HCT116 (cell line): ENCODE results near the gene SLC24A3. TPM values are rescaled to one million over a fixed set of nuclear protein-coding genes. Genes with fewer than 3 reads are reported as not detected.

Source experiments
- ATAC-seq: fragments of 200-7000 bp; cut with Tn5 transposase; 2 replicates; pipeline ENCODE4 v1.9.1; 2020; ENCODE audit warnings: mild to moderate bottlenecking, moderate library complexity
- BruUV-seq: library from RNA; stranded (reverse); fragments of 400-500 nt; replicated peaks from 2 replicates; lab custom pipeline; 2021; lab: Mats Ljungman, UMichigan
- CTCF ChIA-PET: fragments of 300-600 bp; sonication (Branson Sonifier 250); formaldehyde crosslinking; loops from one replicate; lab custom pipeline; 2021; ENCODE audit warnings: antibody characterized with exemption; lab: Charles Lee
- POLR2A ChIA-PET: fragments of 300-600, 350-600 bp; sonication (Branson Sonifier 250); formaldehyde crosslinking; loops from one replicate; lab custom pipeline; 2021; ENCODE audit warnings: antibody characterized with exemption; lab: Charles Lee
- RAD21 ChIA-PET, 2 experiments: fragments of 300-600 bp; sonication (Branson Sonifier 250); formaldehyde crosslinking; loops; one replicate each; lab custom pipeline; 2023; ENCODE audit warnings: low total read pairs in 2 of 2; ENCODE audit not compliant: uncharacterized antibody in 2 of 2, unreplicated experiment in 2 of 2, low non-redundant PET in 1 of 2; lab: Charles Lee
- DNase-seq: peaks from one replicate; pipeline ENCODE4 v3.0.0-alpha.2; 2010; ENCODE audit warnings: low read depth, low spot score
- H2AFZ ChIP-seq: fragments of 200-600 bp; shearing (Covaris generic), sonication (generic); 2 replicates; pipeline ENCODE4 v1.6.1; 2017; ENCODE audit warnings: low read depth, mixed run types, mixed read lengths, antibody characterized with exemption, low read length; ENCODE audit not compliant: poor library complexity, severe bottlenecking
- H3K27ac ChIP-seq: 2 replicates; pipeline ENCODE4 v1.5.1; 2012; ENCODE audit warnings: low read depth, low read length
- H3K27me3 ChIP-seq: fragments of 200-600 bp; sonication (generic); 2 replicates; pipeline ENCODE4 v1.6.1; 2016; ENCODE audit warnings: mixed run types, low read length, mixed read lengths; ENCODE audit not compliant: insufficient read depth
- H3K36me3 ChIP-seq, 2 experiments: fragments of 200-500 bp in 1 of 2; fragments of 200-600 bp in 1 of 2; sonication (Bioruptor generic) in 1 of 2; sonication (generic) in 1 of 2; 2 replicates each; pipeline versions ENCODE4 v1.5.1 to v1.6.1; 2014 to 2016; ENCODE audit warnings: low read length in 2 of 2, inconsistent platforms in 1 of 2, mixed read lengths in 1 of 2, mixed run types in 1 of 2; ENCODE audit not compliant: insufficient read depth in 2 of 2, control insufficient read depth in 1 of 2
- H3K4me1 ChIP-seq, 2 experiments: fragments of 200-600 bp in 1 of 2; sonication (generic) in 1 of 2; 2 replicates each; pipeline versions ENCODE4 v1.5.1 to v1.6.1; 2012 to 2017; ENCODE audit warnings: low read length in 2 of 2, inconsistent platforms in 1 of 2, mild to moderate bottlenecking in 1 of 2, mixed read lengths in 1 of 2, mixed run types in 1 of 2, moderate library complexity in 1 of 2; ENCODE audit not compliant: insufficient read depth in 2 of 2, control insufficient read depth in 1 of 2
- H3K4me2 ChIP-seq: fragments of 200-600 bp; sonication (generic); 2 replicates; pipeline ENCODE4 v1.6.1; 2017; ENCODE audit warnings: mixed run types, low read length, mixed read lengths
- H3K4me3 ChIP-seq, 2 experiments: fragments of 200-600 bp in 1 of 2; sonication (generic) in 1 of 2; replicated peaks in 1 of 2; 2 replicates each; pipeline ENCODE4 v1.5.1; 2011 to 2016; ENCODE audit warnings: low read length in 2 of 2, control low read depth in 1 of 2, low read depth in 1 of 2, mild to moderate bottlenecking in 1 of 2, mixed read lengths in 1 of 2, mixed run types in 1 of 2
- H3K79me2 ChIP-seq: fragments of 200-600 bp; sonication (generic); 2 replicates; pipeline ENCODE4 v1.6.1; 2017; ENCODE audit warnings: mild to moderate bottlenecking, mixed run types, low read length, moderate library complexity, mixed read lengths; ENCODE audit not compliant: insufficient read depth
- H3K9ac ChIP-seq: fragments of 200-600 bp; sonication (generic); 2 replicates; pipeline ENCODE4 v1.6.1; 2016; ENCODE audit warnings: low read length, mixed read lengths
- H3K9me2 ChIP-seq: fragments of 200-600 bp; sonication (generic), shearing (Covaris generic); 2 replicates; pipeline ENCODE4 v1.6.1; 2017; ENCODE audit warnings: mixed run types, mild to moderate bottlenecking, moderate library complexity; ENCODE audit not compliant: insufficient read depth
- H3K9me3 ChIP-seq, 2 experiments: fragments of 200-500 bp in 1 of 2; fragments of 200-600 bp in 1 of 2; sonication (Bioruptor generic) in 1 of 2; sonication (generic) in 1 of 2; 2 replicates each; pipeline ENCODE4 v1.6.1; 2014 to 2017; ENCODE audit warnings: low read length in 2 of 2, mixed read lengths in 2 of 2, inconsistent platforms in 1 of 2, low read depth in 1 of 2, mild to moderate bottlenecking in 1 of 2, mixed run types in 1 of 2, moderate library complexity in 1 of 2; ENCODE audit not compliant: control insufficient read depth in 1 of 2, insufficient read depth in 1 of 2
- H4K20me1 ChIP-seq: fragments of 200-600 bp; sonication (generic), shearing (Covaris generic); 2 replicates; pipeline ENCODE4 v1.6.1; 2017; ENCODE audit warnings: mixed run types, mild to moderate bottlenecking, moderate library complexity; ENCODE audit not compliant: insufficient read depth
- EGR1 ChIP-seq: IDR thresholded peaks from 2 replicates; pipeline ENCODE4 v1.6.1; 2012; ENCODE audit warnings: low read depth
- ELF1 ChIP-seq: IDR thresholded peaks from 2 replicates; pipeline ENCODE4 v1.6.1; 2012; ENCODE audit warnings: low read depth, borderline replicate concordance
- EZH2 ChIP-seq: fragments of 200-600 bp; sonication (generic); IDR thresholded peaks from 2 replicates; pipeline ENCODE4 v1.6.1; 2017; ENCODE audit warnings: antibody characterized with exemption, mixed run types
- EZH2phosphoT487 ChIP-seq: fragments of 200-600 bp; IDR thresholded peaks from 2 replicates; pipeline ENCODE4 v1.6.1; 2018; ENCODE audit warnings: antibody characterized with exemption, borderline replicate concordance
- JUND ChIP-seq: IDR thresholded peaks from 2 replicates; pipeline ENCODE4 v1.6.1; 2012
- POLR2AphosphoS5 ChIP-seq: IDR thresholded peaks from 2 replicates; pipeline ENCODE4 v1.6.1; 2011; ENCODE audit warnings: mild to moderate bottlenecking, low read depth, low read length, moderate library complexity
- RAD21 ChIP-seq: IDR thresholded peaks from 2 replicates; pipeline ENCODE4 v1.6.1; 2012; ENCODE audit warnings: low read depth, mild to moderate bottlenecking
- TCF7L2 ChIP-seq: IDR thresholded peaks from 2 replicates; pipeline ENCODE4 v1.7.0; 2011; ENCODE audit warnings: borderline replicate concordance, inconsistent platforms; ENCODE audit not compliant: insufficient read depth, insufficient read length; ENCODE audit errors: extremely low read depth
- ZFX ChIP-seq: fragments of 450-650 bp; IDR thresholded peaks from 2 replicates; pipeline ENCODE4 v1.6.1; 2017
- intact Hi-C: fragments of 100-400 bp; cut with micrococcal nuclease; formaldehyde crosslinking; loops from 2 replicates; pipeline ENCODE4 v1.10.0; 2022
- total RNA-seq: library from RNA; stranded (reverse); gene quantifications from one replicate; pipeline ENCODE4 v1.2.1, GENCODE V29; 2021; ENCODE audit not compliant: unreplicated experiment
- TF ChIP-seq, protein P1 (sequence below), 3 experiments: fragments of 200-600 bp in 1 of 3; sonication (generic) in 1 of 3; IDR thresholded peaks in 2 of 3; conservative IDR thresholded peaks in 1 of 3; 2 replicates each; pipeline ENCODE4 v1.5.1; 2012 to 2017; ENCODE audit warnings: low read depth in 2 of 3, low read length in 2 of 3, antibody characterized with exemption in 1 of 3, borderline replicate concordance in 1 of 3, control low read depth in 1 of 3, mild to moderate bottlenecking in 1 of 3, mixed read lengths in 1 of 3, mixed run types in 1 of 3, moderate library complexity in 1 of 3; ENCODE audit not compliant: insufficient read depth in 1 of 3
- TF ChIP-seq, protein P2 (sequence below): IDR thresholded peaks from 2 replicates; pipeline ENCODE4 v1.6.1; 2012; ENCODE audit warnings: low read depth
- TF ChIP-seq, protein P3 (sequence below): IDR thresholded peaks from 2 replicates; pipeline ENCODE4 v1.6.1; 2012

SLC24A3 gene
- total RNA-seq, 1 experiment from 2014 or later, result not detected

DNA sequence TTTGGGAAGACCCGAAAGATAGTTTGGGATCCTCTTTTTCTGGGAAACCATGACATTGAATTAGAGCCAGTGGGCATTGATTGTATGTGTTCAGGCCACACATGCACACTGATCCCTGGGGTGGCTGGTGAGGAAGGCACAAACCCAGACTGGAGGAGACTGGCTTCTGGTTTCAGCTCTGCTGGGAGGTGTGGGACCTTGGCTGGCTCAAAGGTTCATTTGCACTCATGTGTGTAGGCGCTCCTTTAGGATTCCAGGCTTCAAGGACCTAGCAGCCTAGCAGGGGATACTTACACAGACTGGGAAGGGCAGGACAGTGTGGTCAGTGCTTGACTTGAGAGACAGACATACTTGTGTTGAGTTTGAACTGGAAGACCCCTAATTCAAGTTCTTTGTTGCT, 552.8 kb downstream of the SLC24A3 start (continued):
- no peak for TF ChIP-seq EZH2
- TF ChIP-seq ELF1, result no peak
- no peak for TF ChIP-seq JUND
- no peak for TF ChIP-seq ZFX
- TF ChIP-seq, protein P1, sequence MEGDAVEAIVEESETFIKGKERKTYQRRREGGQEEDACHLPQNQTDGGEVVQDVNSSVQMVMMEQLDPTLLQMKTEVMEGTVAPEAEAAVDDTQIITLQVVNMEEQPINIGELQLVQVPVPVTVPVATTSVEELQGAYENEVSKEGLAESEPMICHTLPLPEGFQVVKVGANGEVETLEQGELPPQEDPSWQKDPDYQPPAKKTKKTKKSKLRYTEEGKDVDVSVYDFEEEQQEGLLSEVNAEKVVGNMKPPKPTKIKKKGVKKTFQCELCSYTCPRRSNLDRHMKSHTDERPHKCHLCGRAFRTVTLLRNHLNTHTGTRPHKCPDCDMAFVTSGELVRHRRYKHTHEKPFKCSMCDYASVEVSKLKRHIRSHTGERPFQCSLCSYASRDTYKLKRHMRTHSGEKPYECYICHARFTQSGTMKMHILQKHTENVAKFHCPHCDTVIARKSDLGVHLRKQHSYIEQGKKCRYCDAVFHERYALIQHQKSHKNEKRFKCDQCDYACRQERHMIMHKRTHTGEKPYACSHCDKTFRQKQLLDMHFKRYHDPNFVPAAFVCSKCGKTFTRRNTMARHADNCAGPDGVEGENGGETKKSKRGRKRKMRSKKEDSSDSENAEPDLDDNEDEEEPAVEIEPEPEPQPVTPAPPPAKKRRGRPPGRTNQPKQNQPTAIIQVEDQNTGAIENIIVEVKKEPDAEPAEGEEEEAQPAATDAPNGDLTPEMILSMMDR (IDR thresholded peaks at IDR 0.05 in 2 of 3, conservative IDR thresholded peaks at IDR 0.05 in 1 of 3; ENCODE audit: borderline replicate concordance in 1 of 3, insufficient read depth in 1 of 3, low read depth in 2 of 3, low read length in 2 of 3), result no peak
- TF ChIP-seq, all 23 proteins: peak for 0

DNA sequence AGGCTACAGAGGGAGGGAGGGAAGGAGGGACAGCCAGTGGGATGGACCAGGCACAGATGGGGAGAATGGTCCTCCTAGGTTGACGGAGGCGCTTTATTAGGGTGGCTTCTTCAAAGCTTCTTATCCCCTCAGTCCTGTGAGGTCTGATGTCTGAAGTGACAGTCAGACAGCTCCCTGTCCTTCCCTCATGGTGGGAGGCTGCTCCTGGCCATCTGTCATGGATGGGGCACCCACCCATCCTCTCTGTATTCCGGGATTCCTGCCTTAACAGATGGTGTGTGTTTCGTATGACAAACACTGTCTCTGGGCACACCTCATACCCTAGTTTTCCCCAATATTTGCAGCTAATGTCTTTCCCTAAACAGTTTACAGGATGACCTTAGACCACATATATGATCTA, 553.5 kb downstream of the SLC24A3 start:
- DNase-seq, result no peak
- POLR2A ChIA-PET, result no interaction called here
- Histone ChIP-seq H3K79me2 (no peaks in the 10 kb centered on the region), H3K9me3 (no peaks in the 10 kb centered on the region), H3K9ac (no peak overlapping the region), H3K27me3 (no peaks in the 10 kb centered on the region), H3K4me3 (no peak overlapping the region), H3K4me2 (no peak overlapping the region), H3K36me3 (no peaks in the 10 kb centered on the region), H4K20me1 (no peaks in the 10 kb centered on the region), H2AFZ (no peak overlapping the region), H3K9me2 (no peaks in the 10 kb centered on the region), H3K4me1 (peaks cover 0 to 8% of the 10 kb centered on the region in 2 experiments; a peak in 2 of 4 replicates), H3K27ac (no peak overlapping the region)
- intact Hi-C loops, result no loop called here
- ATAC-seq, result no peak
- TF ChIP-seq ELF1 (no peak), POLR2AphosphoS5 (no peak), TCF7L2 (no peak), EGR1 (no peak), RAD21 (no peak), EZH2phosphoT487 (no peak)
- TF ChIP-seq, protein P2, sequence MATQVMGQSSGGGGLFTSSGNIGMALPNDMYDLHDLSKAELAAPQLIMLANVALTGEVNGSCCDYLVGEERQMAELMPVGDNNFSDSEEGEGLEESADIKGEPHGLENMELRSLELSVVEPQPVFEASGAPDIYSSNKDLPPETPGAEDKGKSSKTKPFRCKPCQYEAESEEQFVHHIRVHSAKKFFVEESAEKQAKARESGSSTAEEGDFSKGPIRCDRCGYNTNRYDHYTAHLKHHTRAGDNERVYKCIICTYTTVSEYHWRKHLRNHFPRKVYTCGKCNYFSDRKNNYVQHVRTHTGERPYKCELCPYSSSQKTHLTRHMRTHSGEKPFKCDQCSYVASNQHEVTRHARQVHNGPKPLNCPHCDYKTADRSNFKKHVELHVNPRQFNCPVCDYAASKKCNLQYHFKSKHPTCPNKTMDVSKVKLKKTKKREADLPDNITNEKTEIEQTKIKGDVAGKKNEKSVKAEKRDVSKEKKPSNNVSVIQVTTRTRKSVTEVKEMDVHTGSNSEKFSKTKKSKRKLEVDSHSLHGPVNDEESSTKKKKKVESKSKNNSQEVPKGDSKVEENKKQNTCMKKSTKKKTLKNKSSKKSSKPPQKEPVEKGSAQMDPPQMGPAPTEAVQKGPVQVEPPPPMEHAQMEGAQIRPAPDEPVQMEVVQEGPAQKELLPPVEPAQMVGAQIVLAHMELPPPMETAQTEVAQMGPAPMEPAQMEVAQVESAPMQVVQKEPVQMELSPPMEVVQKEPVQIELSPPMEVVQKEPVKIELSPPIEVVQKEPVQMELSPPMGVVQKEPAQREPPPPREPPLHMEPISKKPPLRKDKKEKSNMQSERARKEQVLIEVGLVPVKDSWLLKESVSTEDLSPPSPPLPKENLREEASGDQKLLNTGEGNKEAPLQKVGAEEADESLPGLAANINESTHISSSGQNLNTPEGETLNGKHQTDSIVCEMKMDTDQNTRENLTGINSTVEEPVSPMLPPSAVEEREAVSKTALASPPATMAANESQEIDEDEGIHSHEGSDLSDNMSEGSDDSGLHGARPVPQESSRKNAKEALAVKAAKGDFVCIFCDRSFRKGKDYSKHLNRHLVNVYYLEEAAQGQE, result no peak
- TF ChIP-seq, protein P3, sequence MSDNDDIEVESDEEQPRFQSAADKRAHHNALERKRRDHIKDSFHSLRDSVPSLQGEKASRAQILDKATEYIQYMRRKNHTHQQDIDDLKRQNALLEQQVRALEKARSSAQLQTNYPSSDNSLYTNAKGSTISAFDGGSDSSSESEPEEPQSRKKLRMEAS, result no peak
- CTCF ChIA-PET, result no interaction called here
- BruUV-seq, result no TSS peak
- RAD21 ChIA-PET, result no interaction called here
